Erythroblast (primary cell): ENCODE measurements around the gene TULP1.

ENCODE experiments used
- GATA1 ChIP-seq: IDR thresholded peaks from 2 replicates; pipeline ENCODE4 v1.6.1; 2011; ENCODE audit warnings: low read depth, mild to moderate bottlenecking, control low read depth, low read length, moderate library complexity
- POLR2A ChIP-seq: IDR thresholded peaks from 2 replicates; pipeline ENCODE4 v1.6.1; 2011; ENCODE audit warnings: mild to moderate bottlenecking, low read length

DNA sequence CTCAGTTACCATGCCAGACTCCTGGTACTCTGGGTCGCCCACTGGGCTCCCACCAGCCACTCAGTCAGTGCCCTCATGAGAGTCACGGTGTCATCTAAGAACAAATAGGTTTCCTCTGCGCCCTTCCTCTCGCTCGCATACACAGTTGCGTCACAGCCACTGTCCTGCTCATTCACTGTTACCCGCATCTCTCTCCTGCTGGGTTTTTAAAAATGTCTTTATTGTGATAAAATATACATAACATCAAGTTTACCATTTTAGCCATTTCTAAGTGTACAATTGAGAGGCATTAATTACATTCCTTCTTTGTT is 19.8 kb downstream of the TULP1 start:
- no peak for TF ChIP-seq POLR2A
- TF ChIP-seq GATA1 = no peak
